ENCODE results near the gene WEE1. TPM values are rescaled to one million over a fixed set of nuclear protein-coding genes. Genes with fewer than 3 reads are reported as not detected.

WEE1 gene
- total RNA-seq, 4 donors from 2014 or later: 82.0 to 296 (median 183) TPM

DNA sequence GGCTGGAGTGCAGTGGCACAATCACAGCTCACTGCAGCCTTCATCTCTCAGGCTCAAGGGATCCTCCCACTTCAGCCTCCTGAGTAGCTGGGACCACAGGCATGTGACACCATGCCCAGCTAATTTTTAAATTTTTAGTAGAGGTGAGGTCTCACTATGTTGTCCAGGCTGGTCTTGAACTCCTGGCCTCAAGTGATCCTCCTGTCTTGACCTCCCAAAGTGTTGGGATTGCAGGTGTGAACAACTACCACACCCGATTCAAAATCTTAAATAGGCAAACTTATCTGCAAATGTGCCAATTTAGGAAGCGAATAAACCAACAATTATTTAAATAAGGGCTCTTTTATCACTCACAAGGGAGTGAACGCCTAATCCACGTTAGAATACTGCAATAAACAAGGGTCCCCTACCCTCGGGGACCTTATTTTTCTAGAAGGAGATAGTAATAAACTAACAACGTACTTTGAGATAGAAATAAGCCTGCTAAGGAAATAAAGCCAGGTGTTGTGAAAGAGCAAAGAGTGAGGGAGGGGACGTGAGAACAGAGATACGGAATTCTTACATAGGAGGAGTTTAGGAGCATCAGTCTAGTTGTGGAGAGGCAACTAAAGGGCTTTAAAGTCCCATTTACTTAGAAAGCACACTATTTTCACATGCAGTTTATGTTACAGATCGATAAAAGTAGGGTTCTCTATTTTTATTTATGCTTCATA lies 3.0 kb upstream of the WEE1 start:
- H3K9me3 ChIP-seq: no peaks in the 10 kb centered on the region
- no peak for DNase-seq (ENCODE audit: low spot score in 2 of 2)
- H3K27me3 ChIP-seq: no peaks in the 10 kb centered on the region
- H3K4me3 ChIP-seq: no peak overlapping the region
- TF ChIP-seq, protein P1, sequence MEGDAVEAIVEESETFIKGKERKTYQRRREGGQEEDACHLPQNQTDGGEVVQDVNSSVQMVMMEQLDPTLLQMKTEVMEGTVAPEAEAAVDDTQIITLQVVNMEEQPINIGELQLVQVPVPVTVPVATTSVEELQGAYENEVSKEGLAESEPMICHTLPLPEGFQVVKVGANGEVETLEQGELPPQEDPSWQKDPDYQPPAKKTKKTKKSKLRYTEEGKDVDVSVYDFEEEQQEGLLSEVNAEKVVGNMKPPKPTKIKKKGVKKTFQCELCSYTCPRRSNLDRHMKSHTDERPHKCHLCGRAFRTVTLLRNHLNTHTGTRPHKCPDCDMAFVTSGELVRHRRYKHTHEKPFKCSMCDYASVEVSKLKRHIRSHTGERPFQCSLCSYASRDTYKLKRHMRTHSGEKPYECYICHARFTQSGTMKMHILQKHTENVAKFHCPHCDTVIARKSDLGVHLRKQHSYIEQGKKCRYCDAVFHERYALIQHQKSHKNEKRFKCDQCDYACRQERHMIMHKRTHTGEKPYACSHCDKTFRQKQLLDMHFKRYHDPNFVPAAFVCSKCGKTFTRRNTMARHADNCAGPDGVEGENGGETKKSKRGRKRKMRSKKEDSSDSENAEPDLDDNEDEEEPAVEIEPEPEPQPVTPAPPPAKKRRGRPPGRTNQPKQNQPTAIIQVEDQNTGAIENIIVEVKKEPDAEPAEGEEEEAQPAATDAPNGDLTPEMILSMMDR (IDR thresholded peaks at IDR 0.05): no peak
- no peak for TF ChIP-seq POLR2AphosphoS5 (IDR thresholded peaks at IDR 0.05)
- TF ChIP-seq POLR2A (IDR thresholded peaks at IDR 0.05): no peak
- TF ChIP-seq EP300 (IDR thresholded peaks at IDR 0.05): no peak
- H3K36me3 ChIP-seq: no peaks in the 10 kb centered on the region
- 63% methylated on average over 9 of the region's 9 CpGs for WGBS
- H3K4me1 ChIP-seq: peaks cover 76% of the 10 kb centered on the region
- H3K27ac ChIP-seq: peak overlapping the region; percentile 99

DNA sequence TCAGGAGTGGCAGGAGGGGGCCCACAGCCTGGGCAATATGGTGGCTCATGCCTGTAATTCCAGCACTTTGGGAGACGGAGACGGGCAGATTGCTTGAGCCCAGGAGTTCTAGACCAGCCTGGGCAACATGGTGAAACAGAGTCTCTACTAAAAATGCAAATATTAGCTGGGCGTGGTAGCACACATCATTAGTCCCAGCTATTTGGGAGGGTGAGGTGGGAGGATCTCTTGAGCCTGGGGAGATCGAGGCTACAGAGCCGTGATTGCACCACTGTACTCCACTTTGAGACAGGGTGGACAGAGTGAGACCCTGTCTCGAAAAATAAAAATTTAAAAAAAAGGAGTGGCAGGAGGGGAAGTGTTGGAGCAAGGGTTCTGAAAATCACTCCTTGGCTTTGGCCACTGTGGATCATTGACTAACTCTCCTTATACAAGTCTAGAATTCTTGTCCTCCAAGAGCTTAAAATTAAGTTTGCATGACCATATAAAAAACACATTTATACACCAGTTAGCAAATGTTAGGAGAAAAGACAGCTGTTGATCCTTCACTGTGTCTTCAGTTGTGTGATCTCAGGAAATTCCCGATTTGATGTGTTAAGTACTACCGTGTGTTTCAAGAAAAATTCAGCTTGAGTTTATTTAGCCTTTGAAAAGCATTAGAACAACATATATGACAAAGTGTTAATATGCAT lies 2.3 kb upstream of the WEE1 start:
- 49% methylated on average over 8 of the region's 8 CpGs for WGBS
- Histone ChIP-seq H3K9me3 (no peaks in the 10 kb centered on the region), H3K27me3 (no peaks in the 10 kb centered on the region), H3K36me3 (no peaks in the 10 kb centered on the region), H3K4me3 (no peak overlapping the region), H3K4me1 (peaks cover 77% of the 10 kb centered on the region), H3K27ac (peak overlapping the region; percentile 99)
- TF ChIP-seq, protein P1 (IDR thresholded peaks at IDR 0.05): no peak
- TF ChIP-seq POLR2AphosphoS5 (IDR thresholded peaks at IDR 0.05): no peak
- TF ChIP-seq POLR2A (IDR thresholded peaks at IDR 0.05): no peak
- TF ChIP-seq EP300 (IDR thresholded peaks at IDR 0.05): no peak
- no peak for DNase-seq (ENCODE audit: low spot score in 2 of 2)

GRCh38 chr11:9571763-9572115 lies 1.7 kb upstream of the WEE1 start:
- DNase-seq (ENCODE audit: low spot score in 2 of 2): no peak
- no peaks in the 10 kb centered on the region for H3K9me3 ChIP-seq
- H3K4me1 ChIP-seq: peaks cover 77% of the 10 kb centered on the region
- H3K36me3 ChIP-seq: no peaks in the 10 kb centered on the region
- peak overlapping the region; percentile 99 for H3K27ac ChIP-seq
- no peaks in the 10 kb centered on the region for H3K27me3 ChIP-seq
- TF ChIP-seq, protein P1 (IDR thresholded peaks at IDR 0.05): no peak
- TF ChIP-seq POLR2A (IDR thresholded peaks at IDR 0.05) (no peak), POLR2AphosphoS5 (IDR thresholded peaks at IDR 0.05) (no peak), EP300 (IDR thresholded peaks at IDR 0.05) (no peak)
- 59% methylated on average over 6 of the region's 6 CpGs for WGBS
- no peak overlapping the region for H3K4me3 ChIP-seq

GRCh38 chr11:9573775-9574621 lies 528 bp downstream of the WEE1 start:
- DNase-seq (ENCODE audit: low spot score in 2 of 2): peak; percentile 75 to 84
- H3K4me1 ChIP-seq: peaks cover 71% of the 10 kb centered on the region
- peaks cover 6% of the 10 kb centered on the region for H3K36me3 ChIP-seq
- no peaks in the 10 kb centered on the region for H3K9me3 ChIP-seq
- H3K27me3 ChIP-seq: no peaks in the 10 kb centered on the region
- TF ChIP-seq POLR2AphosphoS5 (IDR thresholded peaks at IDR 0.05) (no peak), EP300 (IDR thresholded peaks at IDR 0.05) (no peak), POLR2A (IDR thresholded peaks at IDR 0.05) (no peak)
- TF ChIP-seq, protein P1 (IDR thresholded peaks at IDR 0.05): no peak
- peak overlapping the region; percentile 99 for H3K27ac ChIP-seq
- H3K4me3 ChIP-seq: peak overlapping the region; percentile 83
- 3% methylated on average over 6 of the region's 122 CpGs for WGBS

Data from suprapubic skin (tissue), 4 donors.